Right lobe of liver (tissue), 6 donors: Measurements from ENCODE around the gene ALK. TPM values are rescaled to one million over a fixed set of nuclear protein-coding genes. Genes with fewer than 3 reads are reported as not detected.

Experiments
- ATAC-seq, 4 donors: fragments of 200-7000 bp; cut with Tn5 transposase; one replicate each; pipeline ENCODE4 v1.9.1; 2020; ENCODE audit warnings: mild to moderate bottlenecking in 4 of 4, moderate library complexity in 4 of 4
- DNase-seq, 3 donors: peaks; one replicate each; pipeline ENCODE4 v3.0.0-alpha.2; 2020
- H3K27ac ChIP-seq, 3 donors: fragments of 200-600 bp; one replicate each; pipeline ENCODE4 v1.8.0; 2022
- H3K27me3 ChIP-seq, 2 donors: fragments of 200-600 bp; one replicate each; pipeline ENCODE4 v1.8.0; 2022
- H3K36me3 ChIP-seq, 4 donors: fragments of 200-600 bp; sonication (generic) in 1 of 4; one replicate each; pipeline versions ENCODE4 v1.5.1 to v1.8.0; 2017 to 2022; ENCODE audit warnings: control low read depth in 1 of 4
- H3K4me1 ChIP-seq, 4 donors: fragments of 200-600 bp; sonication (generic) in 1 of 4; one replicate each; pipeline versions ENCODE4 v1.5.1 to v1.8.0; 2017 to 2022; ENCODE audit warnings: control low read depth in 1 of 4
- H3K4me3 ChIP-seq, 3 donors: fragments of 200-600 bp; one replicate each; pipeline ENCODE4 v1.8.0; 2022
- H3K9me3 ChIP-seq, 4 donors: fragments of 200-600 bp; sonication (generic) in 1 of 4; one replicate each; pipeline versions ENCODE4 v1.5.1 to v1.8.0; 2017 to 2022; ENCODE audit warnings: control low read depth in 1 of 4
- CTCF ChIP-seq, 4 donors: fragments of 200-600 bp in 3 of 4; fragments of 450-650 bp in 1 of 4; IDR thresholded peaks; one replicate each; pipeline versions ENCODE4 v1.5.1 to v1.8.0; 2016 to 2022; ENCODE audit warnings: antibody characterized with exemption in 4 of 4, mild to moderate bottlenecking in 2 of 4
- POLR2A ChIP-seq: fragments of 450-650 bp; IDR thresholded peaks from one replicate; pipeline ENCODE4 v1.6.1; 2017; ENCODE audit warnings: antibody characterized with exemption, mild to moderate bottlenecking
- WGBS: methylation state at CpG from one replicate; pipeline ENCODE4 v1.1.6; 2018; ENCODE audit warnings: low coverage, low lambda C conversion rate; ENCODE audit not compliant: insufficient coverage; ENCODE audit errors: missing lambda C conversion rate; 5-methylcytosine and 5-hydroxymethylcytosine counted together
- intact Hi-C, 2 donors: fragments of 100-400 bp; cut with DNase I; formaldehyde crosslinking; loops; one replicate each; pipeline versions ENCODE4 v1.11.2 to v1.14.1; 2022
- total RNA-seq, 6 experiments: library from RNA; depleted of rRNA in 2 of 6; stranded (reverse); fragments of >200 nt in 2 of 6; fragmentation: NEBNext Ultra II Directional in 3 of 6; extraction: Animal tissue kit (Norgen Biotek cat#: 25700) in 3 of 6; gene quantifications; one replicate each; pipeline versions ENCODE4 v1.1.0 to v1.2.4, GENCODE V29; 2016 to 2023
- donor health status: DM: no; HTN: yes; CAD: no.
- donor health status: DM: no; HTN: no; CAD: no.
- donor health status: DM: no; HTN: no; CAD: no.
- donor health status: DM: no; HTN: yes; CAD: no.
- donor health status: DM: no; HTN: yes; CAD: no.

The ALK gene
- total RNA-seq, 6 experiments from 2014 or later, result 0.04 to 0.06 TPM; not detected in 4

- Histone ChIP-seq H3K36me3 (no peaks in the 10 kb centered on the region), H3K9me3 (no peaks in the 10 kb centered on the region), H3K27me3 (no peaks in the 10 kb centered on the region), H3K4me1 (no peaks in the 10 kb centered on the region), H3K27ac (no peak overlapping the region), H3K4me3 (no peak overlapping the region)
- TF ChIP-seq CTCF (IDR thresholded peaks at IDR 0.05) (no peak), POLR2A (no peak)
- DNase-seq (no peak), ATAC-seq (no peak)
- WGBS, result 95% methylated on average over 4 of the region's 4 CpGs
- intact Hi-C loops, result no loop called here
Measured at GRCh38 chr2:29876374-29876773, 45.0 kb downstream of the ALK start.

DNA sequence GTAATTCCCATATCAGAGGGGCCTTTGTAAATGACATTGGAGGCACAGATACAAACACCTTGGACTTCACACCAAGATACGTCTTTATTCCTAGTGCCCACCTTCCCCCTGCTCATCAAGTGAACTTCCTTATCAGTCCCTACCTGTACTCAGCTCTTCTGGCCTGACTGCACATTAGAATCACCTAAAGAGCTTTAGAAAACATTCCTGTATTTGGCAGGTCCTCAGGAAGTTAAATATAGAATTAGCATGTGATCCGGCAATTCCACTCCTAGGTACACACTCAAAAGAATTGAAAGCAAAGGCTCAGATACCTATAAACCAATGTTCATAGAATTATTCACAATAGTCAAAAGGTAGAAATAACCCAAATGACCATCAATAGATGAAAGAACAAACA, 46.6 kb downstream of the ALK start:
- TF ChIP-seq CTCF (IDR thresholded peaks at IDR 0.05) (no peak), POLR2A (no peak)
- Histone ChIP-seq H3K4me1 (no peaks in the 10 kb centered on the region), H3K4me3 (no peak overlapping the region), H3K27ac (no peak overlapping the region), H3K36me3 (no peaks in the 10 kb centered on the region), H3K27me3 (no peaks in the 10 kb centered on the region), H3K9me3 (no peaks in the 10 kb centered on the region)
- ATAC-seq, result no peak
- no peak for DNase-seq
- WGBS, result 60% methylated on average over 2 of the region's 2 CpGs
- intact Hi-C loops, result no loop called here

- H3K27ac ChIP-seq, result no peak overlapping the region
- no peak overlapping the region for H3K4me3 ChIP-seq
- intact Hi-C loops, result no loop called here
- no peaks in the 10 kb centered on the region for H3K27me3 ChIP-seq
- DNase-seq (no peak), ATAC-seq (no peak)
- H3K9me3 ChIP-seq, result no peaks in the 10 kb centered on the region
- TF ChIP-seq POLR2A (no peak), CTCF (IDR thresholded peaks at IDR 0.05) (no peak)
- 22% methylated on average over 1 of the region's 1 CpG for WGBS
- H3K4me1 ChIP-seq, result no peaks in the 10 kb centered on the region
- H3K36me3 ChIP-seq, result no peaks in the 10 kb centered on the region
Measured at GRCh38 chr2:29872870-29873269, 48.5 kb downstream of the ALK start.

GRCh38 chr2:29871541-29871940, 49.8 kb downstream of the ALK start:
- ATAC-seq (no peak), DNase-seq (no peak)
- no peaks in the 10 kb centered on the region for H3K36me3 ChIP-seq
- H3K4me3 ChIP-seq, result no peak overlapping the region
- H3K9me3 ChIP-seq, result no peaks in the 10 kb centered on the region
- intact Hi-C loops, result no loop called here
- H3K4me1 ChIP-seq, result no peaks in the 10 kb centered on the region
- H3K27me3 ChIP-seq, result no peaks in the 10 kb centered on the region
- TF ChIP-seq CTCF (IDR thresholded peaks at IDR 0.05) (no peak), POLR2A (no peak)
- WGBS, result no CpG with 5 or more reads among the region's 2 CpGs
- no peak overlapping the region for H3K27ac ChIP-seq

DNA sequence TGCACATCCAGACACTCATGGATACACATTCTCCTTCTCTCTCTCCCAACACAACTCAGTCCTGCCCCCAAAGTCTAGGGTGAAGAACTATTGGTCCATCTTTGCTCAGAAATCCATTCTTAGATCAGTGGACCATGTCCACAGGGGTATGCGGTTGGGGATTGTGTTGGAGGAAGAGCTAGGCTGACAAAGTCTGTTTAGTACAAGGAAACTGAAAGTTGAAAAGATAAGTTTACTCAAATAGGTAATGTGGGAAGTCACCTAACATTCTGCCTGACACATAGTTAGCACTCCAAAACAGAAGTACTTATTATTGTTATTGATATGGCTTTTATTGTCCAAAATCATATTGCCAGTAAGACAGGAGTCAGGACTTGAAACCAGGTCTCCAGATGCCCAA, 55.9 kb downstream of the ALK start:
- Histone ChIP-seq H3K27me3 (no peaks in the 10 kb centered on the region), H3K9me3 (no peaks in the 10 kb centered on the region), H3K36me3 (no peaks in the 10 kb centered on the region), H3K27ac (no peak overlapping the region), H3K4me1 (no peaks in the 10 kb centered on the region), H3K4me3 (no peak overlapping the region)
- TF ChIP-seq CTCF (IDR thresholded peaks at IDR 0.05), result no peak
- TF ChIP-seq POLR2A, result no peak
- WGBS, result 78% methylated on average over 1 of the region's 1 CpG
- ATAC-seq (no peak), DNase-seq (no peak)
- intact Hi-C loops, result no loop called here
